Measurements from ENCODE around the gene LYG1. TPM values are rescaled to one million over a fixed set of nuclear protein-coding genes. Genes with fewer than 3 reads are reported as not detected.

The LYG1 gene
- total and polyA plus RNA-seq, 2 of the 13 experiments (the other 11 are each of a cell fraction or from before 2014, with no cell fraction given), result 1.00 to 2.9 TPM

GRCh38 chr2:99335911-99336803 lies 35.2 kb upstream of the LYG1 start, which contains the start of gene TXNDC9 (continued):
- TF ChIP-seq SMAD1 (CRISPR knock-in tag; IDR thresholded peaks at IDR 0.05; ENCODE audit: borderline replicate concordance, low read depth) (peak; percentile 98; the same call in 1 of the 2 replicates), ZNF350 (CRISPR knock-in tag; IDR thresholded peaks at IDR 0.05; ENCODE audit: borderline replicate concordance, low read depth) (peak; percentile 99), GLI4 (CRISPR knock-in tag; IDR thresholded peaks at IDR 0.05; ENCODE audit: borderline replicate concordance) (peak; percentile 98), RFXANK (CRISPR knock-in tag; IDR thresholded peaks at IDR 0.05) (peak; percentile 87), ZNF644 (CRISPR knock-in tag; IDR thresholded peaks at IDR 0.05; ENCODE audit: low read depth) (peak; percentile 39; the same call in 1 of the 2 replicates), PHF8 (CRISPR knock-in tag; IDR thresholded peaks at IDR 0.05) (peak; percentile 99), HIVEP1 (CRISPR knock-in tag; IDR thresholded peaks at IDR 0.05) (peak; percentile 94), ZNF224 (CRISPR knock-in tag; IDR thresholded peaks at IDR 0.05) (no peak), RAD21 (CRISPR knock-in tag; IDR thresholded peaks at IDR 0.05) (peak; percentile 46), ASH2L (IDR thresholded peaks at IDR 0.05; ENCODE audit: insufficient read length, low read depth, low read length) (peak; percentile 99), POGZ (CRISPR knock-in tag; IDR thresholded peaks at IDR 0.05) (peak; percentile 96), ZBTB33 (CRISPR knock-in tag; IDR thresholded peaks at IDR 0.05) (peak; percentile 71), ZNF768 (CRISPR knock-in tag; IDR thresholded peaks at IDR 0.05) (peak; percentile 56; the same call in 1 of the 2 replicates), ZBTB34 (CRISPR knock-in tag; IDR thresholded peaks at IDR 0.05) (no peak; the same call in none of the 2 replicates), ZNF746 (CRISPR knock-in tag; IDR thresholded peaks at IDR 0.05) (peak; percentile 74; the same call in 1 of the 2 replicates), ZNF577 (CRISPR knock-in tag; IDR thresholded peaks at IDR 0.05; ENCODE audit: borderline replicate concordance, low read depth) (no peak), ZNF720 (CRISPR knock-in tag; IDR thresholded peaks at IDR 0.05) (no peak), ZZZ3 (CRISPR knock-in tag; IDR thresholded peaks at IDR 0.05; ENCODE audit: borderline replicate concordance) (peak; percentile 93), ZNF136 (CRISPR knock-in tag; IDR thresholded peaks at IDR 0.05; ENCODE audit: low read depth) (peak; percentile 80; the same call in 1 of the 2 replicates), JARID2 (CRISPR knock-in tag; IDR thresholded peaks at IDR 0.05; ENCODE audit: insufficient replicate concordance) (peak; percentile 75), DRAP1 (CRISPR knock-in tag; IDR thresholded peaks at IDR 0.05) (peak; percentile 95), ZXDC (CRISPR knock-in tag; IDR thresholded peaks at IDR 0.05) (peak; percentile 60; the same call in 1 of the 2 replicates), AGO1 (IDR thresholded peaks at IDR 0.05; ENCODE audit: low read depth, low read length, poor library complexity, severe bottlenecking) (peak; percentile 70)
